Astrocyte of the cerebellum (primary cell): ENCODE data around the gene SET.
A peak's percentile ranks its signal among the peaks of the same experiment; 100 is the strongest.
"Not testable (repeated sequence)": the region's sequence is repeated elsewhere in the genome, so short reads cannot be mapped to it uniquely, and the experiment has no call there.

Experiments
- DNase-seq: peaks from one replicate; pipeline ENCODE4 v3.0.0-alpha.2; 2011; ENCODE audit warnings: low read depth
- H3K4me3 ChIP-seq: 2 replicates; pipeline ENCODE4 v1.5.1; 2011; ENCODE audit warnings: mild to moderate bottlenecking, low read depth, low read length, moderate library complexity
- in situ Hi-C: cut with HindIII; loops from 2 replicates; pipeline ENCODE4 v1.10.0; 2017; ENCODE audit warnings: low sequenced_read_pairs
- TF ChIP-seq, protein P1 (sequence below): IDR thresholded peaks from 2 replicates; pipeline ENCODE4 v1.5.1; 2012; ENCODE audit warnings: low read length, low read depth, moderate library complexity, mild to moderate bottlenecking; ENCODE audit errors: missing control alignments

Gene SET

DNA sequence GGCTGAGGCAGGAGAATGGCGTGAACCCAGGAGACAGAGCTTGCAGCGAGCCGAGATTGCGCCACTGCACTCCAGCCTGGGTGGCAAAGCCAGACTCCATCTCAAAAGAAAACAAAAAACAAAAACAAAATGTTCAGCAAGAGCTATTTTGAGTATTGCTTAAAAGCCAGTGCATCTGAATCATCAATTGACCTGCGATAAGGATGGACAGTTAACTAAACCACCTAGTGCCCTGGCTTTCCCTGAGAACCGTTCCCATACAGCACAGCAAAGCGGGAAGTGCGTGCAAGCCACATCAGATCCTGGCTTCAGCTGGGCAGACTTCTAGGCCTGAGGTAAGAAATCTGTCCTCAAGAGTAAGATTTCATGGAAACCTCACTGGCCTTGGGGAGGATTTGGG lies 35.1 kb upstream of the SET start:
- H3K4me3 ChIP-seq, result no peak overlapping the region
- DNase-seq, result no peak
- in situ Hi-C loops, result no loop called here
- TF ChIP-seq, protein P1, sequence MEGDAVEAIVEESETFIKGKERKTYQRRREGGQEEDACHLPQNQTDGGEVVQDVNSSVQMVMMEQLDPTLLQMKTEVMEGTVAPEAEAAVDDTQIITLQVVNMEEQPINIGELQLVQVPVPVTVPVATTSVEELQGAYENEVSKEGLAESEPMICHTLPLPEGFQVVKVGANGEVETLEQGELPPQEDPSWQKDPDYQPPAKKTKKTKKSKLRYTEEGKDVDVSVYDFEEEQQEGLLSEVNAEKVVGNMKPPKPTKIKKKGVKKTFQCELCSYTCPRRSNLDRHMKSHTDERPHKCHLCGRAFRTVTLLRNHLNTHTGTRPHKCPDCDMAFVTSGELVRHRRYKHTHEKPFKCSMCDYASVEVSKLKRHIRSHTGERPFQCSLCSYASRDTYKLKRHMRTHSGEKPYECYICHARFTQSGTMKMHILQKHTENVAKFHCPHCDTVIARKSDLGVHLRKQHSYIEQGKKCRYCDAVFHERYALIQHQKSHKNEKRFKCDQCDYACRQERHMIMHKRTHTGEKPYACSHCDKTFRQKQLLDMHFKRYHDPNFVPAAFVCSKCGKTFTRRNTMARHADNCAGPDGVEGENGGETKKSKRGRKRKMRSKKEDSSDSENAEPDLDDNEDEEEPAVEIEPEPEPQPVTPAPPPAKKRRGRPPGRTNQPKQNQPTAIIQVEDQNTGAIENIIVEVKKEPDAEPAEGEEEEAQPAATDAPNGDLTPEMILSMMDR, result no peak

DNA sequence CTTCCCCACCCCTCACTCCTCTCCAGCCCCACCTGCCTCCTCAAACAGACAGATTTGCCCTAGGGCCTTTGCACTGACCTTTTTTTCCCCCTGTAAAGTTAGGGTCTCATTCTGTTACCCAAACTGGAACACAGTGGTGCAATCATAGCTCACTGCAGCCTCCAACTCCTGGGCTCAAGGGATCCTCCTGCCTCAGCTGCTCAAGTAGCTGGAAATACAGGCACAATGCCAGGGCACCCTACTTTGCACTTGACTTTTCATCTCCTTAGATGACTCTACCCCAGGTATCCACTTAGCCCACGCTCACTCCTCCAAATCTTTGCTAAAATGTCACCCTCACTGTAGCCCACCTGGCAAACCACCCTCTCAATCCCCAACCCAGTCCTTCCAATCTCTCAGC lies 34.5 kb upstream of the SET start:
- in situ Hi-C loops, result no loop called here
- TF ChIP-seq, protein P1, result no peak
- no peak for DNase-seq
- no peak overlapping the region for H3K4me3 ChIP-seq

DNA sequence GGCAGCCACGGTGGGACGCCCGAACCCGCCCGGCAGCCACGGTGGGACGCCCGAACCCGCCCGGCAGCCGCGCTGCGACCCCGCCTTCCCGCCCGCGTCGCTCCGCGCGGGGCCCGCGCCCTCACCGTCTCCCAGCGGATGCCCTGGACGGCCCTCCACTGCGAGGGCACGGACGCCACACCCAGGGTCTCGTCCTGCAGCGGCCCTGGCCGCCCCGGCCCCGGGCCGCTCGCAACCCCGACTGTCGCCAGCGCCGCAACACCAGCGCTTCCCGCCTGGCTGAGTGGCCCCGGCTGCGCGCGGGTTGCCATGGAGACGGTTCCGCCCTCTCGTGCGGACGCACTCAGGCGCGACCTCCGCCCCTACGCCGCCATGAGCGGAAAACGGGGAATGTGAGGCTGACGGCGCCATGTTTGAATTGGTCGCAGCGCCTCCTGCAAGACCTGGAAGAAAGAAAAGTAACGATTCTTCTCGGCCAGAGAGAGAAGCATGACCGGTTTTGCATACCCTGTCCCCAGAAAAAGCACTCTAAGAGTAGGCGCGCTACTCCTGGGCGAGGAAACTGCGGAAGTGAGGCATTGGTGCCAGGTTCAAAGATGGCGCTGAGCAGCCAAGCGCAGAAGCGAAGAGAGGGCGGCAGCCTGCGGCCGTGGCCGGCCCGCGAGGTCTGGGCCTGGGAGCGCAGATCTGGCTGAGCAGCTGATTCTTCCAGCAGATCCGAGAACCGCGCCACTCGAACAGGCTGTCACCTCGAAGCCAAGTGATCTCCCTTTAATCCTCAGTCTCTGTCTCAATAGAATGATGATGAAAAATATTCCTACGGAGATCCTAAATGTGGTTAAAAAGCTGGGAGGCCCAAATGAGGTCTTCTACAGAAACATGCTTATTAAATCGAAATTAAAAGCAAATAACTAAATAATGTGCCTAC lies 32.3 kb upstream of the SET start, which contains the start of gene DYNC2I2:
DYNC2I2 (minus strand) TSS at position 432 of the 928 bp plus-strand sequence; CDS start at position 311, 121 bp downstream.
- in situ Hi-C loops, result no loop called here
- TF ChIP-seq, protein P1, result no peak
- DNase-seq, result peak; percentile 73
- H3K4me3 ChIP-seq, result peak within 1 kb of the TSS; percentile 71

DNA sequence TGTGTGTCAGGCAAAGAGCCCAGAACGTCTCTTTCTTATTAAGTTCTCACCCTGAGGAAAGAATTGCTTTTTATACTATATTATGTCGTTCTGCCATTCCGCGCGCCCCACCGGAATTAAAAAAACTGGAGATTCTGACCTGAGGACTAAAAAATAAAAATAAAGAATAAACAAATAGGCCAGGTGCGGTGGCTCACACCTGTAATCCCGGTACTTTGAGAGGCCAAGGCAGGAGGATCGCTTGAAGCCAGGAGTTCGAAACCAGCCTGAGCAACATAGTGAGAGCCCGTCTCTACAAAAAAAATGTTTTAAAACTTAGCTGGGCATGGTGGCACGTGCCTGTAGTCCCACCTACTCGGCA lies 31.7 kb upstream of the SET start:
- DNase-seq, result no peak
- TF ChIP-seq, protein P1, result no peak
- in situ Hi-C loops, result no loop called here
- no peak overlapping the region for H3K4me3 ChIP-seq

DNA sequence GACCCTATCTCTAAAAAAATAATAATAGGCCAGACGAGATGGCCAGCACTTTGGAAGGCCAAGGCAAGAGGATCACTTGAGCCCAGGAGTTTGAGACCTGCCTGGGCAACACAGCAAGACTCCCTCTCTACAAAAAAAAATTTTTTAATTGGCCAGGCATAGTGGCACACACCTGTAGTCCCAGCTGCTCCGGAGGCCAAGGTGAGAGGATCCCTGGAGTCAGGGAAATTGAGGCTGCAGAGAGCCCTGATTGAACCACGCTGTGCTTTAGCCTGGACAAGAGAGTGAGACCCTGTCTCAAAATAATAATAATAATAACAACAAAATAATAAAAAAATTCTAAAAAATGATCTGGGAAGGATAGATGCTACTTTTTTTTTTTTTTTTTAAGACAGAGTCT lies 31.2 kb upstream of the SET start:
- in situ Hi-C loops, result no loop called here
- H3K4me3 ChIP-seq, result no peak overlapping the region
- TF ChIP-seq, protein P1, result no peak
- DNase-seq, result no peak

DNA sequence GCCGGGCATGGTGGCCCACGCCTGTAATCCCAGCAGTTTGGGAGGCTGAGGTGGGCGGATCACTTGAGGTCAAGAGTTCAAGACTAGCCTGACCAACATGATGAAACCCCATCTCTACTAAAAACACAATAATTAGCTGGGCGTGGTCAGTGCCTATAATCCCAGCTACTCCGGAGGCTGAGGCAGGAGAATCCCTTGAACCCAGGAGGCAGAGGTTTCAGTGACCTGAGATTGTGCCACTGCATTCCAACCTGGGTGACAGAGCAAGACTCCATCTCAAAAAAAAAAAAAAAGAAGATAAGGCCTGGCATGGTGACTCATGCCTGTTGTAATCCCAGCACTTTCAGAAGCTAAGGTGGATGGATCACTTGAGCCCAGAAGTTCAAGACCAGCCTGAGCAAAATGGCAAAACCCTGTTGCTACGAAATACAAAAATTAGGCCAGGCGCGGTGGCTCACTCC lies 22.5 kb upstream of the SET start:
- H3K4me3 ChIP-seq, in situ Hi-C loops, DNase-seq: not testable (repeated sequence)

DNA sequence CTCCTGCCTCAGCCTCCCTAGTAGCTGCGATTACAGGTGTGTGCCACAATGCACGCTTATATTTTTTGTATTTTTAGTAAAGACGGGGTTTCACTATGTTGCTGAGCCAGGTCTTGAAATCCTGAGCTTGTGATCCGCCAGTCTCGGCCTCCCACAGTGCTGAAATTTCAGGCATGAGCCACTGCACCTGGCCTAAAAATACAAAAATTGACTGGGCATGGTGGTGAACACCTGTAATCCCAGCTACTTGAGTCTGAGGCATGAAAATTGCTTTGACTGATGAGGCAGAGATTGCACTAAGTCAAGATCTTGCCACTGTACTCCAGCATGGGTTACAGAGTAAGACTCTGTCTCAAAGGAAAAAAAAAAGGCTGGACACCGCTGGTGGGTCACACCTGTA lies 19.2 kb upstream of the SET start:
- TF ChIP-seq, protein P1, result no peak
- DNase-seq, result no peak
- no peak overlapping the region for H3K4me3 ChIP-seq
- in situ Hi-C loops, result no loop called here
